PC-3 (cell line): ENCODE data around the gene MMP27. TPM values are rescaled to one million over a fixed set of nuclear protein-coding genes. Genes with fewer than 3 reads are reported as not detected.

ENCODE experiments used
- ATAC-seq: fragments of 200-7000 bp; cut with Tn5 transposase; 2 replicates; pipeline ENCODE4 v1.9.1; 2020; ENCODE audit warnings: mild to moderate bottlenecking, moderate library complexity
- BruUV-seq: library from RNA; stranded (reverse); fragments of 400-500 nt; replicated peaks from 2 replicates; lab custom pipeline; 2021; lab: Mats Ljungman, UMichigan
- CTCF ChIA-PET: fragments of 300-600 bp; sonication (Branson Sonifier 250); formaldehyde crosslinking; loops from one replicate; lab custom pipeline; 2022; ENCODE audit warnings: antibody characterized with exemption; lab: Charles Lee
- POLR2A ChIA-PET: fragments of 300-600 bp; sonication (Branson Sonifier 250); formaldehyde crosslinking; loops from one replicate; lab custom pipeline; 2022; ENCODE audit warnings: antibody characterized with exemption; ENCODE audit not compliant: unreplicated experiment; lab: Charles Lee
- DNase-seq: peaks from one replicate; pipeline ENCODE4 v3.0.0-alpha.2; 2015
- H2AFZ ChIP-seq: fragments of 300-600 bp; sonication (generic); 2 replicates; pipeline ENCODE4 v1.6.0; 2016; ENCODE audit warnings: antibody characterized with exemption, low read length
- H3F3A ChIP-seq: fragments of 300-600 bp; sonication (generic); one replicate; pipeline ENCODE4 v1.6.0; 2017; ENCODE audit warnings: antibody characterized with exemption, low read length, control low read depth, mild to moderate bottlenecking; ENCODE audit not compliant: unreplicated experiment
- H3K27ac ChIP-seq: fragments of 300-600 bp; sonication (generic); 2 replicates; pipeline ENCODE4 v1.5.1; 2016; ENCODE audit warnings: mild to moderate bottlenecking, low read length
- H3K27me3 ChIP-seq: fragments of 300-600 bp; sonication (generic); 2 replicates; pipeline ENCODE4 v1.6.1; 2016; ENCODE audit warnings: low read length, mixed read lengths
- H3K36me3 ChIP-seq: fragments of 300-600 bp; sonication (generic); 2 replicates; pipeline ENCODE4 v1.6.1; 2016; ENCODE audit warnings: low read depth, mixed run types, low read length, mixed read lengths
- H3K4me1 ChIP-seq: fragments of 300-600 bp; sonication (generic); 2 replicates; pipeline ENCODE4 v1.5.1; 2016; ENCODE audit warnings: low read length; ENCODE audit not compliant: insufficient read depth
- H3K4me2 ChIP-seq: fragments of 300-600 bp; sonication (generic); 2 replicates; pipeline ENCODE4 v1.6.0; 2016; ENCODE audit warnings: low read length
- H3K4me3 ChIP-seq: fragments of 300-600 bp; sonication (generic); 2 replicates; pipeline ENCODE4 v1.5.1; 2016; ENCODE audit warnings: mild to moderate bottlenecking, low read length, mixed read lengths
- H3K79me2 ChIP-seq: fragments of 300-600 bp; sonication (generic); 2 replicates; pipeline ENCODE4 v1.6.1; 2017; ENCODE audit warnings: low read length, mixed read lengths
- H3K9ac ChIP-seq: fragments of 300-600 bp; sonication (generic); 2 replicates; pipeline ENCODE4 v1.6.0; 2016; ENCODE audit warnings: mild to moderate bottlenecking, low read length
- H3K9me2 ChIP-seq: fragments of 300-600 bp; sonication (generic); replicated peaks from 2 replicates; pipeline ENCODE4 v1.6.1; 2016; ENCODE audit warnings: mixed run types, low read length, mixed read lengths
- H3K9me3 ChIP-seq: fragments of 300-600 bp; sonication (generic); 2 replicates; pipeline ENCODE4 v1.6.1; 2016; ENCODE audit warnings: low read length, mixed read lengths
- H4K20me1 ChIP-seq: fragments of 300-600 bp; sonication (generic); 2 replicates; pipeline ENCODE4 v1.6.1; 2016; ENCODE audit warnings: low read length, mixed read lengths
- CTCF ChIP-seq: fragments of 300-600 bp; sonication (generic); conservative IDR thresholded peaks from 2 replicates; pipeline ENCODE4 v1.5.1; 2017; ENCODE audit warnings: antibody characterized with exemption, low read depth, mild to moderate bottlenecking, low read length
- EZH2 ChIP-seq: fragments of 300-600 bp; sonication (generic); IDR thresholded peaks from one replicate; pipeline ENCODE4 v1.6.1; 2017; ENCODE audit warnings: antibody characterized with exemption, mild to moderate bottlenecking, low read length; ENCODE audit not compliant: unreplicated experiment
- EZH2phosphoT487 ChIP-seq: fragments of 300-600 bp; sonication (generic); IDR thresholded peaks from 2 replicates; pipeline ENCODE4 v1.6.1; 2018; ENCODE audit warnings: mild to moderate bottlenecking, antibody characterized with exemption, low read length, borderline replicate concordance
- intact Hi-C: fragments of 100-400 bp; cut with micrococcal nuclease; formaldehyde crosslinking; loops from 2 replicates; pipeline ENCODE4 v1.9.0; 2023
- total RNA-seq: library from RNA; depleted of rRNA; stranded (reverse); fragments of >200 nt; gene quantifications from 2 replicates; pipeline ENCODE4 v1.2.3, GENCODE V29; 2014

MMP27 gene
- total RNA-seq, 1 experiment from 2014 or later: not detected

GRCh38 chr11:102680945-102681344 is 24.6 kb downstream of the MMP27 start:
- no peaks in the 10 kb centered on the region for H3F3A ChIP-seq
- no peaks in the 10 kb centered on the region for H3K36me3 ChIP-seq
- H4K20me1 ChIP-seq: no peaks in the 10 kb centered on the region
- no TSS peak for BruUV-seq
- H3K27ac ChIP-seq: no peak overlapping the region
- no peak overlapping the region for H2AFZ ChIP-seq
- intact Hi-C loops: no loop called here
- H3K9ac ChIP-seq: no peak overlapping the region
- H3K4me1 ChIP-seq: no peaks in the 10 kb centered on the region
- ATAC-seq: no peak
- no peak for DNase-seq
- H3K4me3 ChIP-seq: no peak overlapping the region
- H3K79me2 ChIP-seq: no peaks in the 10 kb centered on the region
- H3K9me2 ChIP-seq: no peaks in the 10 kb centered on the region
- TF ChIP-seq EZH2phosphoT487 (no peak), EZH2 (no peak), CTCF (no peak)
- no peaks in the 10 kb centered on the region for H3K9me3 ChIP-seq
- CTCF ChIA-PET: no interaction called here
- no peaks in the 10 kb centered on the region for H3K27me3 ChIP-seq
- no peak overlapping the region for H3K4me2 ChIP-seq
- POLR2A ChIA-PET: no interaction called here

GRCh38 chr11:102678022-102678421 is 27.5 kb downstream of the MMP27 start:
- no peaks in the 10 kb centered on the region for H3K27me3 ChIP-seq
- no TSS peak for BruUV-seq
- no peaks in the 10 kb centered on the region for H3K36me3 ChIP-seq
- no peaks in the 10 kb centered on the region for H3F3A ChIP-seq
- ChIA-PET POLR2A (no interaction called here), CTCF (no interaction called here)
- H3K27ac ChIP-seq: no peak overlapping the region
- no peaks in the 10 kb centered on the region for H3K9me2 ChIP-seq
- H2AFZ ChIP-seq: no peak overlapping the region
- H3K4me3 ChIP-seq: no peak overlapping the region
- intact Hi-C loops: no loop called here
- no peaks in the 10 kb centered on the region for H4K20me1 ChIP-seq
- TF ChIP-seq EZH2phosphoT487: no peak
- TF ChIP-seq CTCF: no peak
- no peak for TF ChIP-seq EZH2
- no peaks in the 10 kb centered on the region for H3K79me2 ChIP-seq
- no peak for ATAC-seq
- H3K4me2 ChIP-seq: no peak overlapping the region
- H3K9me3 ChIP-seq: no peaks in the 10 kb centered on the region
- no peaks in the 10 kb centered on the region for H3K4me1 ChIP-seq
- no peak overlapping the region for H3K9ac ChIP-seq
- DNase-seq: no peak

GRCh38 chr11:102676084-102676483 is 29.5 kb downstream of the MMP27 start:
- no peak overlapping the region for H3K9ac ChIP-seq
- ChIA-PET POLR2A (no interaction called here), CTCF (no interaction called here)
- no peaks in the 10 kb centered on the region for H3K79me2 ChIP-seq
- no peaks in the 10 kb centered on the region for H3K36me3 ChIP-seq
- no TSS peak for BruUV-seq
- DNase-seq: no peak
- H2AFZ ChIP-seq: no peak overlapping the region
- intact Hi-C loops: no loop called here
- ATAC-seq: no peak
- H3K4me3 ChIP-seq: no peak overlapping the region
- no peak overlapping the region for H3K27ac ChIP-seq
- TF ChIP-seq EZH2phosphoT487 (no peak), CTCF (no peak), EZH2 (no peak)
- H3K27me3 ChIP-seq: no peaks in the 10 kb centered on the region
- H3K4me1 ChIP-seq: no peaks in the 10 kb centered on the region
- no peak overlapping the region for H3K4me2 ChIP-seq
- H3K9me2 ChIP-seq: no peaks in the 10 kb centered on the region; the same call in 1 of the 2 replicates
- H3K9me3 ChIP-seq: no peaks in the 10 kb centered on the region
- H4K20me1 ChIP-seq: no peaks in the 10 kb centered on the region
- H3F3A ChIP-seq: no peaks in the 10 kb centered on the region
